Dedifferentiated amniotic fluid mesenchymal stem cell (primary cell): ENCODE results near the gene SH2D2A.

Source experiments
- DNase-seq: peaks from one replicate; pipeline ENCODE4 v3.0.0-alpha.2; 2016; ENCODE audit errors: extremely low spot score

The SH2D2A gene

GRCh38 chr1:156803086-156803851 lies 13.4 kb downstream of the SH2D2A start:
- no peak for DNase-seq

- DNase-seq, result no peak
Measured at GRCh38 chr1:156802421-156802935, 14.2 kb downstream of the SH2D2A start.

DNA sequence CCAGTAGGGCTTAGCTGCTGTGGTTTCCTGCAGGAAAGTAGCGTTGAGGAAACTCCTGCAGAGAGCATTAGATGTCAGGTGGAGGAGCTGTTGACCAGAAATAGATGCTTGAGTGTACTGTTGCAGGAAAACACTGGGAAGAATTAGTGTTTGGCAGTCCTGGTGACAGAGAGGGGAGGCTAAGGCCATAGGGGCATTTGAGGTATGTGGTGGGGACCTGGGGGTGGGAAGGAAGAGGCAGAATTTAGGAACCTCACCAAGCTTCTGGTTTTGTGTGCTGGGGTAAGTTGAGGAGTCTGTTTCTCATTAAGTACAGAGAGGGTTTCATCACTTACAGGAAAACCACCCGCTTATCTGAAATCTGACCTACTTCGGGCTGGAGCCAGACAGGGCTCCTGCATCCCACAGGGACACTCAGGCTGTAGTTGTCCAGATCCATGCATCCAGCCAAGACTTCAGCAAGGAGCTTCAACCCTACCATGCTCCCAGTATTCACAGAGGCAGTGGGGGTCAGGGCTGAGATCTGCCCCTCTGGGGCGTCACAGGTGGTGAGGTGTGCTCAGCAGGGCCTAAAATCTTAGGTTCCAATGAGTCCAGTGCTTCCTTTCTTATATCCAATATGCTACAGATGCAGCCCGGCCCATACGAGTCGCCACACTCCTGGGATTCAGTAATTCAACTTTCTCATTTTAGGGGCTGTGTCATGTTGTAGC lies 15.1 kb downstream of the SH2D2A start:
- DNase-seq, result peak; percentile 75

DNA sequence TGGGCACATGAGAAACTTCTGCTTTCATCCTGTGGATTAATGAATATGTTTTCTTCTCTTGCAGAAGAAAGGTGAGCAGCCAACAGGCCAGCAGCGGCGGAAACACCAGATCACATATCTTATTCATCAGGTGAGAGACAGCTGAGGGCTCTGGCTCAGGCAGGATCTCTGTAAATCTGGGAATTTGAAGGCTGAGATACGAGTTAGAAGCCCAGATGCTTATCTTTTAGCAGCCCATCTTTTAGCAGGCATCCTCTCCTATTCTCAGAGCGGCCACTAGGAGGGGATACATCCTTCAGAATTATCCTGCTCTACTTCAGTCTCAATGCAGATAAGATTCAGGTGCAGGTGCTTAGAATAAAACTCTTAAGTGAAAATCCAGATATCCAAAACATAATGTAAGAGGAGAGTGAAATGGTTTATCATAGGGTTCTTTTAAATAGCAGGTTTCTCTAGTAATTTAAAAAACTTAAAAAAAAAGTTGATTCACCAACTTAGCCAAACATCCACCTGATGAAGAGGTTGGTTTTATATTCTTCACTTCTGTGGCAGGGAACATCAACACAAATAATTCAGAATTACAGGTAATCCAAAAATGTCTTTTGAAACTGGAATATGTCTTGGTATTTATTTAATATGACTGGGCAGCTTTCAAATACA lies 19.3 kb downstream of the SH2D2A start:
- DNase-seq, result peak; percentile 56

GRCh38 chr1:156796340-156797097 lies 20.1 kb downstream of the SH2D2A start:
- no peak for DNase-seq

- DNase-seq, result no peak
Measured at GRCh38 chr1:156795787-156796186, 20.9 kb downstream of the SH2D2A start.

DNA sequence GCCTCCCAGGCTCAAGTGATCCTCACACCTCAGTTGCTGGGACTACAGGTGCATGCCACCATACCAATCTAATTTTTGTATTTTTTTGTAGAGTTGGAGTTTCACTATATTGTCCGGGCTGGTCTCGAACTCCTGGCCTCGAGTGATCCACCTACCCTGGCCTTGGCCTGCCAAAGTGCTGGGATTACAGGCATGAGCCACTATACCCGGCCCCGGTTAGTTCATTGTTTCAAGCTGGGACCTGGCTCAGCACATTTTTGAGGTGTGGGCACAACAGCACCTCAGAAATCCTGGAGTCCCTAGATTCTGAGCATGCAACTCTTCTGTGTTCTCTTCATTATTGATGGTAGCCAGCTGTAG lies 21.3 kb downstream of the SH2D2A start:
- no peak for DNase-seq

GRCh38 chr1:156794506-156795373 lies 21.9 kb downstream of the SH2D2A start:
- no peak for DNase-seq

DNA sequence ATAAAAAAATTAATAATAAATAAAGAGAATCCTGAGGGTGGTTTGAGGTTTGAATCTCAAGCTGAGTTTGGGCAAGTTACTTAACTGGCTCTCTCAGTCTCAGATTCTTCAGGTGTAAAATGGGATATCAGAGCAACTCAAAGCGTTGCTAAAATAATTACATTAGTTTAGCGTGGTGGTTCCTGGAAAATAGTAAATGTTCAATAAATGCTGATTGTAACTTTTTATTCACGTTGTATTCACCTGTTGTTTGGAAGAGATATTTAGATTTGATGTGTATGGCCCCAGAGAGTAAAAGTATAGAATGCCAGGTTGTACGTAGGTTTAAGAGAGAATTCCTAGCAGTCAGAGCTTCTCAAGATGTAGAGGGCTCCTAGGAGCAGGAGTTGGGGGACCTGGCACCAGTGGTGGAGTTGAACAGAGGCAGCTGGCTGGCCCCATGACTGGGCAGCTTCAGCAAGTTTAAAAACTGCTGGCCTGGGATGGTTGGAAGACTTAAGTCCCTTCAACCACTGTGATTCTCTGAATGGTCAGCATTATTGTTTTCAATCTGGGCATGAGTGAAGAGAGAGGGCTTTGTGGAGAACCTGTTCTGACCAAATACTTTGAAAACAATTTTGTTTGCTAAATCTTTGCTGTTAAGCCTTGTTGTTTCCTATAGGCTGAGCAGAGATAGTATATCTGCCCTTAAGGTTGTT lies 26.9 kb downstream of the SH2D2A start:
- no peak for DNase-seq

GRCh38 chr1:156788136-156788535 lies 28.5 kb downstream of the SH2D2A start:
- DNase-seq, result no peak

GRCh38 chr1:156786640-156787039 lies 30.0 kb downstream of the SH2D2A start:
- no peak for DNase-seq

DNA sequence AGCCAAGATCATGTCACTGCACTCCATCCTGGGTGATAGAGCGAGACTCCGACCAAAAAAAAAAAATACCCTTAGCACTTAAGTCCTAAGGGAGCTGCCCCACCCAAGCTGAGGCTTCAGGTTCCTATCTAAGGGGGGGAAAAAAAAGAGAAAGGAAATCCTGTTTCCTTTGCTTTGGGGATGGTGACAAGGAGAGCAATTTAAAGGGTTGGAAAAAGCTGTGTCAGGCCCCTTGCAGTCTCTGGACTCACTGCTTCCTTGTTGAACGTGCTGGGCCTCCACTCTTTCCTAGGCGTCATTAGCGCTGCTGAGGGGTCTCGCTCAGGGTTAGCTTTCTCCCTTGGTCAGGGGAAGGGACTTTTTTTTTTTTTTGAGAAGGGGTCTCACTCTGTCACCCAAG lies 31.2 kb downstream of the SH2D2A start:
- DNase-seq, result no peak

DNA sequence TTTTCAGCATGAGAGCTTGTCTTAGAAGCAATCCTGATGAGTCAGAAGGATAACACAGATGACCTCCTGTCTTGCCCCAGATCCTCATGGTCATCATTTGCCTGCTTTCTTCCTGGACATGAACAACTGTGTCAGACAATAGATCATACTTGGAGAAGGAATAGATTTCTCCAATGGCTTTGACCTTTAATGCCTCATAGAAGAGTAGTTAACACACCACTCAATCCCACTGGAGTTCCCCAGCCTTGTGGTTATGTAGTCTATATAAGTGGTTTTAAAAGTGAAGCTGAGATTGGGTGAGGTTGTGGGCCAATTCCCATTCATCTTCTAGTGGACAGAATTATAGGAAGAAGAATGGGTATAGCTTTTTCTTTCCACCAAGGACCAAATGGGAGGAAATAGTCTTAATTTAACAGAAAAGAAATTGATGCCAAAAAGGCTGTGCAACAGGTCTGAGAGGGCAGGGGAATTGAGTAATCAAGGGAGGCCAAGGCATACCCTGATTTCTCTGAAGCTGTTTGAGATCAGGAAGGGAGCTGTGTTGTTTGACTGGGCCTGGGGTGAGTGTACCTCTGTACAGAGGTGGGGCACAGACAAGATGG lies 35.0 kb downstream of the SH2D2A start:
- no peak for DNase-seq

GRCh38 chr1:156777573-156777972 lies 39.1 kb downstream of the SH2D2A start:
- no peak for DNase-seq

DNA sequence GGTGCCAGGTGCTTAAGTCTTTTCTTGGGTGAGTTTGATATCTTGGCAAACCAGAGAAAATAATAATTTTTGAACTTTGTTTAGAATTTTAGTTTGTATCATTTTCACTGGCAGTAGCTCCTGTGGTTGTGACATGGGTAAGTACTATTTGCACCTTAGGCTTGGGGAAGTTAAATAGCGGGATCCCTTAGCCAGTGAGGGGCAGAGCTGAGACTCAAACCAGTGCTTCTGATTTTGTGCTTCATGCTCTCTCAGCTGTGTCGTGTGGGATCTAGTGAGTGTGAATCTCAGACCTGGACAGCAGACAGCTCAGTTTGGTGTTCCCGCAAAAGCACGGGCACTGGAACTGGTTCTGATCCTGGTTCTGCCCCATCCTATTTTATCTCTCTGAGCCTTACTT lies 39.7 kb downstream of the SH2D2A start:
- no peak for DNase-seq

- DNase-seq, result no peak
Measured at GRCh38 chr1:156775799-156776198, 40.8 kb downstream of the SH2D2A start.

- no peak for DNase-seq
Measured at GRCh38 chr1:156773607-156774006, 43.0 kb downstream of the SH2D2A start.

- DNase-seq, result no peak
Measured at GRCh38 chr1:156772728-156773497, 43.7 kb downstream of the SH2D2A start.

- DNase-seq, result no peak
Measured at GRCh38 chr1:156772222-156772621, 44.4 kb downstream of the SH2D2A start.
